Middle frontal gyrus (tissue), 1 donor: ENCODE data around the gene AUTS2.
A peak's percentile ranks its signal among the peaks of the same experiment; 100 is the strongest.

Experiments
- DNase-seq: peaks from one replicate; pipeline ENCODE4 v3.0.0-alpha.2; 2015; ENCODE audit warnings: low spot score; ENCODE audit errors: extremely low spot score

AUTS2 gene

GRCh38 chr7:69756235-69756634 lies 158.0 kb downstream of the AUTS2 start:
- no peak for DNase-seq

- no peak for DNase-seq
Observed at GRCh38 chr7:69757528-69757927, 159.3 kb downstream of the AUTS2 start.

GRCh38 chr7:69757981-69758430 lies 159.7 kb downstream of the AUTS2 start:
- no peak for DNase-seq

GRCh38 chr7:69759373-69759772 lies 161.1 kb downstream of the AUTS2 start:
- DNase-seq = no peak

- no peak for DNase-seq
Observed at GRCh38 chr7:69761290-69761922, 163.1 kb downstream of the AUTS2 start.

GRCh38 chr7:69762821-69763352 lies 164.6 kb downstream of the AUTS2 start:
- no peak for DNase-seq

GRCh38 chr7:69763513-69763912 lies 165.2 kb downstream of the AUTS2 start:
- DNase-seq = no peak

GRCh38 chr7:69764147-69764546 lies 165.9 kb downstream of the AUTS2 start:
- DNase-seq = no peak

GRCh38 chr7:69764681-69765080 lies 166.4 kb downstream of the AUTS2 start:
- DNase-seq = no peak

GRCh38 chr7:69765879-69766278 lies 167.6 kb downstream of the AUTS2 start:
- no peak for DNase-seq

GRCh38 chr7:69768986-69769595 lies 170.8 kb downstream of the AUTS2 start:
- DNase-seq = no peak

GRCh38 chr7:69769826-69770225 lies 171.6 kb downstream of the AUTS2 start:
- no peak for DNase-seq

- DNase-seq = no peak
Observed at GRCh38 chr7:69770613-69771012, 172.3 kb downstream of the AUTS2 start.

- DNase-seq = no peak
Observed at GRCh38 chr7:69772718-69773436, 174.6 kb downstream of the AUTS2 start.

GRCh38 chr7:69773535-69774225 lies 175.4 kb downstream of the AUTS2 start:
- DNase-seq = no peak

GRCh38 chr7:69775231-69775771 lies 177.0 kb downstream of the AUTS2 start:
- no peak for DNase-seq

- no peak for DNase-seq
Observed at GRCh38 chr7:69776611-69777010, 178.3 kb downstream of the AUTS2 start.

GRCh38 chr7:69778138-69778537 lies 179.9 kb downstream of the AUTS2 start:
- DNase-seq = no peak

- DNase-seq = no peak
Observed at GRCh38 chr7:69780379-69780778, 182.1 kb downstream of the AUTS2 start.

GRCh38 chr7:69781412-69781846 lies 183.2 kb downstream of the AUTS2 start:
- no peak for DNase-seq

- peak; percentile 37 for DNase-seq
Observed at GRCh38 chr7:69782917-69783684, 184.8 kb downstream of the AUTS2 start.
